Breast epithelium (tissue), 4 donors: ENCODE results near the gene NTS. TPM values are rescaled to one million over a fixed set of nuclear protein-coding genes. Genes with fewer than 3 reads are reported as not detected.

Experiments used
- DNase-seq, 2 donors: peaks; one replicate each; pipeline ENCODE4 v3.0.0-alpha.2; 2019; ENCODE audit warnings: low spot score in 2 of 2
- H3K27ac ChIP-seq, 2 donors: fragments of 200-600 bp; sonication (generic) in 1 of 2; one replicate each; pipeline ENCODE4 v1.5.1; 2016 to 2019; ENCODE audit warnings: mild to moderate bottlenecking in 1 of 2
- H3K27me3 ChIP-seq, 2 donors: fragments of 200-600 bp; sonication (generic) in 1 of 2; one replicate each; pipeline versions ENCODE4 v1.5.1 to v1.6.0; 2017 to 2019; ENCODE audit warnings: control low read depth in 1 of 2, mild to moderate bottlenecking in 1 of 2
- H3K36me3 ChIP-seq: fragments of 200-600 bp; one replicate; pipeline ENCODE4 v1.5.1; 2019
- H3K4me1 ChIP-seq, 2 donors: fragments of 200-600 bp; sonication (generic); one replicate each; pipeline ENCODE4 v1.5.1; 2016 to 2019; ENCODE audit warnings: control low read depth in 1 of 2
- H3K4me3 ChIP-seq, 3 donors: fragments of 200-600 bp; sonication (generic); 1 replicate in 2 of 3; 2 replicates in 1 of 3; pipeline ENCODE4 v1.5.1; 2016 to 2019; ENCODE audit warnings: mild to moderate bottlenecking in 3 of 3, moderate library complexity in 2 of 3
- H3K9me3 ChIP-seq, 2 donors: fragments of 200-600 bp; sonication (generic) in 1 of 2; one replicate each; pipeline ENCODE4 v1.5.1; 2016 to 2019; ENCODE audit warnings: control low read depth in 1 of 2
- POLR2A ChIP-seq: fragments of 450-650 bp; IDR thresholded peaks from one replicate; pipeline ENCODE4 v1.6.1; 2016; ENCODE audit warnings: antibody characterized with exemption, mild to moderate bottlenecking, moderate library complexity
- POLR2AphosphoS5 ChIP-seq, 3 donors: sonication (generic); formaldehyde crosslinking; IDR thresholded peaks; one replicate each; pipeline ENCODE4 v1.6.1; 2017; ENCODE audit warnings: antibody characterized with exemption in 3 of 3
- intact Hi-C: fragments of 100-400 bp; cut with DNase I; formaldehyde crosslinking; loops from one replicate; pipeline ENCODE4 v1.15.1; 2023; ENCODE audit warnings: low total_unique reads
- total RNA-seq, 3 donors: library from RNA; depleted of rRNA; stranded (reverse); fragments of >200 nt; gene quantifications; one replicate each; pipeline ENCODE4 v1.1.0, GENCODE V29; 2016
- TF ChIP-seq, protein P1 (sequence below), 3 donors: fragments of 450-650 bp; IDR thresholded peaks; one replicate each; pipeline ENCODE4 v1.5.1; 2016 to 2017; ENCODE audit warnings: antibody characterized with exemption in 3 of 3, mild to moderate bottlenecking in 3 of 3, moderate library complexity in 3 of 3

Gene NTS
- total RNA-seq, 3 donors from 2014 or later = 0.64 to 10.2 TPM; not detected in 1

DNA sequence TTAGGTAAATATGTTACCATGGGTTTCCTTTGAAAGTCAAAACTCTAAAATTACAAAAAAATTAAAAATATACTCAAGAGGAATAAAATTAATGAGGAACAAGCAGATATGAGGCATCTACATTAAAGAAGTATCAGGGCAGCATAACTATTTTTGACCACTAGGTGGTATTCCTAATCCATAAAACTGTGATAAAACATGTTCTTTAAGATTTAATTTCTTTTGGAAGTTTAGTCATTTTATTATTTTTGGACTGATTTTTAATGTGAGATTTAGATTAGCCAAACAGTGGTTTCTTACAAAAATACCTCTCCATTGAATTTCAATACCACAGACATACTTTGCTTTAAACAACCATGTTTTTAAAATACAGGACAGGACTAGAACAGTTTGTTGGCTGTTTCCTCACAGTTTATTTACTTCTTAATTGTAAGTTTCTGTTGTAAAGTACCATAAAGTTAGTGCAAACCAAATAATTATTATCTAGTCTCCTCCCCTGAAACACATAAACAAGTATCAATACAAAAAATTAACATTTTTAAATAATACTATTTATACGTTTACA lies 49.8 kb downstream of the NTS start:
- intact Hi-C loops = no loop called here
- Histone ChIP-seq H3K4me3 (no peak overlapping the region), H3K9me3 (no peaks in the 10 kb centered on the region), H3K4me1 (no peaks in the 10 kb centered on the region), H3K36me3 (no peaks in the 10 kb centered on the region), H3K27ac (no peak overlapping the region), H3K27me3 (no peaks in the 10 kb centered on the region)
- TF ChIP-seq POLR2AphosphoS5 (IDR thresholded peaks at IDR 0.05) = no peak
- TF ChIP-seq, protein P1, sequence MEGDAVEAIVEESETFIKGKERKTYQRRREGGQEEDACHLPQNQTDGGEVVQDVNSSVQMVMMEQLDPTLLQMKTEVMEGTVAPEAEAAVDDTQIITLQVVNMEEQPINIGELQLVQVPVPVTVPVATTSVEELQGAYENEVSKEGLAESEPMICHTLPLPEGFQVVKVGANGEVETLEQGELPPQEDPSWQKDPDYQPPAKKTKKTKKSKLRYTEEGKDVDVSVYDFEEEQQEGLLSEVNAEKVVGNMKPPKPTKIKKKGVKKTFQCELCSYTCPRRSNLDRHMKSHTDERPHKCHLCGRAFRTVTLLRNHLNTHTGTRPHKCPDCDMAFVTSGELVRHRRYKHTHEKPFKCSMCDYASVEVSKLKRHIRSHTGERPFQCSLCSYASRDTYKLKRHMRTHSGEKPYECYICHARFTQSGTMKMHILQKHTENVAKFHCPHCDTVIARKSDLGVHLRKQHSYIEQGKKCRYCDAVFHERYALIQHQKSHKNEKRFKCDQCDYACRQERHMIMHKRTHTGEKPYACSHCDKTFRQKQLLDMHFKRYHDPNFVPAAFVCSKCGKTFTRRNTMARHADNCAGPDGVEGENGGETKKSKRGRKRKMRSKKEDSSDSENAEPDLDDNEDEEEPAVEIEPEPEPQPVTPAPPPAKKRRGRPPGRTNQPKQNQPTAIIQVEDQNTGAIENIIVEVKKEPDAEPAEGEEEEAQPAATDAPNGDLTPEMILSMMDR (IDR thresholded peaks at IDR 0.05) = peak in 2 of 3 donors; percentile 42 to 52
- no peak for TF ChIP-seq POLR2A
- no peak for DNase-seq

DNA sequence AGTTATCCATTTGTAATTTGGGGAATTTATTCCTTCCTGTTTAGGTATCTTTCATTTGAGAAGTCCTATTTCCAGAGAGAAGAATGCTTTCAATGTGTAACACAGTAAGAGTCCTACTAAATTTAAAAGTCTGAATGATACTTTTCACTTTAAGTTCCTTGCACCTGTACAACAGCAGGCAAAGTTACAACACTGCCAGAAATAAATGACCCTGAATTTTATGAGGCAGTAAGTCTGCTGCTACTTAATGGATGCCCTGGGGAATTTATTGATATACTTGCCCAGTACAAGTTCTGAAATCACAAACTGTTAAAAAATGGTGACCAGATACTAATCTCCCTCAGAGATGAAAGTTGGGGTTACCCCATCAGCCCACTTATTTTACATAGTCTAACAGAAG lies 53.1 kb downstream of the NTS start:
- Histone ChIP-seq H3K4me1 (no peaks in the 10 kb centered on the region), H3K4me3 (no peak overlapping the region), H3K27ac (no peak overlapping the region), H3K9me3 (no peaks in the 10 kb centered on the region), H3K27me3 (no peaks in the 10 kb centered on the region), H3K36me3 (no peaks in the 10 kb centered on the region)
- intact Hi-C loops = no loop called here
- TF ChIP-seq POLR2A (no peak), POLR2AphosphoS5 (IDR thresholded peaks at IDR 0.05) (no peak)
- TF ChIP-seq, protein P1 (IDR thresholded peaks at IDR 0.05) = no peak
- no peak for DNase-seq

Other genes with a start within 250 kb of the NTS start
- 1 to 10 TPM; 2.2 to 2.9 (median 2.9) TPM for gene RASSF9, start 37.9 kb upstream of the NTS start, total RNA-seq